HG03457 (cell line): ENCODE results near the gene RRP8.

Experiments
- ATAC-seq: cut with Tn5 transposase; IDR thresholded peaks from one replicate; pipeline ENCODE4 v1.9.1; 2021; ENCODE audit warnings: moderate number of reproducible peaks; ENCODE audit not compliant: unreplicated experiment

Gene RRP8

DNA sequence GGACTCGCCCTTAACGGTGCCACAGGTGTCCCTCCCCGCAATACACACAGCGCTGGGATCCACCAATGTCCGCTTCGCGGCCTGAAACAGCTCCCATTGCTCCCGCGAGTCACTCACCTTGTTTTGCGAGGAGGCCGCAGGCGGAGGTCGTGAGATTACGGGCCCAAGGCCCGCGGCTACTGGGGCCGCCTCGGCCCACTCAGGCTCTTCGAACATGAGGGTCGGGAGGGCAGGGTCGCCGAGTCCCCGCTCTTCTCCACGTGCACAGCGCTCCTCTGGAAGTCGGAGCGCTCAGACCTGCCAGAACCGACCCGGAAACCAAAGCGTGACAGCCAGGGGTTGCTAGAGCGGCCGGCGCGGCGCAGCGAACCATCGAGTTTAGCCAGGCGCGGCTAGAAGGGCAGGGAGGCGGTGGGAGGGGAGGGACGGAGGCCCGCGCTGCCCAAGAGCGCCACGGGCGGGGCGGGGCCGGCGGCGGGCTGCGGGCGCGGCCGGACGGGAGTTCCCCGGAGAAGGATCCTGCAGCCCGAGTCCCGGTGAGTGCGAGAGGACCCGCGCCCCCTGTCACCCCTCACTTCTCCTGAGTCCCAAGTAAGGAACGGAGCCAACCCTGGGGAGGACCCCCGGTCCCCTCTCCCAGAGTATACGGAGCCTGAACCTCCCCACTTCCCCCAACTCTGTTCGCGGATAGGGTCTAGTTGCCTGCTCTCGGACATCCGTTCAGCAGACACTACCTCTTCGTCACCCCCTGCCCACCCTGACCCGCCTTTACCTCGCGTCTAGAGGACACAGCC is at the start of gene RRP8, which contains the start of gene ILK:
Gene RRP8, minus strand, starts transcription at position 330 of the 794 bp plus-strand sequence. Its CDS starts 114 bp downstream, at position 216.
Gene ILK, plus strand, starts transcription at position 488 of the 794 bp plus-strand sequence. CDS start 498 bp downstream, outside the sequence.
- peak; percentile 52 for ATAC-seq

DNA sequence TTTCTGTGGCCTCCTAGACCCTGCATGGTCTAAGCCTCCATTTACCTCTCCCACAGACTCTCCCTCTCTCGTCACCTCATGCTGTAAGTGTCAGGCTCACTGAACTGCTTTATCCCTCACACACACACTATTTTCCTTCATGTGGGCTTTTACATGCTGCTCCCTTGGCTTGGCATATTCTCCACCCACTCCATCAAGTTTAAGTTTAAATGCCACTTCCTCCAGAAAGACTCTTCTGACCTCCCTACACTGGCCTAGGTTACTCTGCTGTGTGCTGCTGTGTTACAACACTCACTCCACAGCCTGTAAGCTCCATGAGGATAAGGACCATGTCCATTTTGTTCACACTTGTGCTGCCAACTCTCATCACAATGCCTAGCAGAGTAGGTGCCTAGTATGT is 49.7 kb upstream of the RRP8 start:
- no peak for ATAC-seq

DNA sequence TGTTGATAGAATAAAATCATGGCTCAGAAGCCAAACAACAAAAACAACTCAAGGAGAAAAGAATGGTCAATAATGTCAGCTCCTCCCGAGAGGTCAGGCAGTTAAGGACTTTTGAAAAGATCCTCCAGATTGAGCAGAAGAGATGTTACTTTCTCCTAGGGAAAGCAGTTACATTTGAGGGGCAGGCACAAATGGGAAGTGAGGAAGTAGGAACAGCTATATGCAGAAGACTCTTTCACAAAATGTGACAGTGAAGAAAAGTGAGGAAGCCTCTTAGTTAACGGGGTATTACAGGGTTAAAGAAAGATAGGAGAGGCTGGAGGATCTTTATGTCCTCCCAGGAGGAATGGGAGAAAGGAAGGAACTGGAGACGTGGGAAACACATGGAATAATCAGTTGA is 48.8 kb upstream of the RRP8 start:
- no peak for ATAC-seq

DNA sequence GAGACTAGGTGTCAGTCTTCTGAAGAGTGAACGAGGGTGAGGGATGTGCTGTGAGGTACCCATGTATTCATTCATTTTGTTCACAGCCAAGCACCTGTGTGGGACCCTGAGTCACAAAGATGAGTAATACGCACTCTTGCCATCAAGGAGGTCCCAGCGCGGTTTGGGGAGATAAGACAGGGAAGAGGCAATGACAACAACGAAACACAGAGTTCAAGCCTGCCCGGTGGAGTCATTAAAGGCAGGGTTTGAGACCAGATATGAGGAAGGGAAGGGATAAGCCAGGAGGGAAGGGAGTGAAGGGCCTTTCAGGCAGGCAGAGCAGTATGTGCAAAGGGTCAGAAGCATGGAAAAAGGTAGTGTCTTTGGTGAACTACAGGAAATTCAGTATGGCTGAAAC is 47.6 kb upstream of the RRP8 start:
- ATAC-seq: no peak

DNA sequence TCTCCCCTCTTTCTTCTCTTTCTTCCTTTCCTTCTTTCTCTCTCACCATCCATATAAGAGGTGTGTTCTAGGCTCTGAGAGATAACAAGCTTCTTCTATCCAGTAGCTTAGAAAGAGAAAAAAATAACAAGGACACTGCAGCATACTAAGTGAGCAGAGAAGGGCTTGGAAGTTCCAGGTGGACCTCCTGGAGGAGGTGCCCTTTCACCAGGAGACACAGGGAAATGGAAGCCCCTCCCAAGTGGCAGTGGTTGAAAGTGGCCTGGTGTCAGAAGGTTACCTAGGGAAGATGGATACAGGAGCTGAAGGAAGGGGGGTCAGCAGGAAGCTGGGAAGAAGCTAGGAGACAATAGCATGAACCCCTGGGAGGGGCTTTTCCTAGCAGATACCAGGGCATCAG is 46.7 kb upstream of the RRP8 start:
- no peak for ATAC-seq

DNA sequence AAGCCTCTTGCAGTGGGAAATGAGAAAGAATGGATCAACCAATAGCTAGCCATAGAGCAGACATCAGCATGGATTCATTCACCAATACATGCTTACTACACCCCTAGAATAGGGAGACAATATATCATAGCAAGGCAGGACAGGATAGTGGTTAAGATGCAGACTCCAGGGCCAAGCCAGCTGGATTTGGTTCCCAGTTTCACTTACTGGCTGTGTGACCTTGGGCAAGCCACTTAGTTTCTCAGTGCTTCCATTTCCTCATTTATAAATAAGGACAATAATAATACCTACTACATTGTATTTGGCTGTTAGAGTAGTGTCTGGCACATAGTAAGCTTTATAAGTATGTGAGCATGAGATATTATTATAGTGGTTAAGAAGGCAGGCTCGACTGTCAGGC is 45.1 kb upstream of the RRP8 start:
- ATAC-seq: no peak

DNA sequence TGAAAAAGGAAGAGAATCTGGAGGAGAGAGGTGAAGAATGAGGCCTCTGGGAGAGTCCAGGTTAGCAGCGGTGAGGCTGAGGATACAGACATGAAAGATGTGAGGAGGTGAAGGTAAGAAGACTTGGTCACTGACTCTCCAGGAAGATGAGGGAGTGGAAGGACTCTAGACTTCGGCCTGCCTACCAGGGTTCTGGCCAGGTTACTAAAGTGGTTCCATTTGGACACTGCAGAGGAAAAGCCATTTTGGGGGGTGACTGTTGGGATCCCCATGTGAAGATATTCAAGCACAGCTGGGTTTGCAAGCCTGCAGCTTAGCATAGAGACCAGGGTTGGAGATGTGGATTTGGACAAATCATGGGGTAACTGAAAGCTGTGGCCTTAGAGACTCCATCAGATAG is 44.4 kb upstream of the RRP8 start:
- no peak for ATAC-seq

DNA sequence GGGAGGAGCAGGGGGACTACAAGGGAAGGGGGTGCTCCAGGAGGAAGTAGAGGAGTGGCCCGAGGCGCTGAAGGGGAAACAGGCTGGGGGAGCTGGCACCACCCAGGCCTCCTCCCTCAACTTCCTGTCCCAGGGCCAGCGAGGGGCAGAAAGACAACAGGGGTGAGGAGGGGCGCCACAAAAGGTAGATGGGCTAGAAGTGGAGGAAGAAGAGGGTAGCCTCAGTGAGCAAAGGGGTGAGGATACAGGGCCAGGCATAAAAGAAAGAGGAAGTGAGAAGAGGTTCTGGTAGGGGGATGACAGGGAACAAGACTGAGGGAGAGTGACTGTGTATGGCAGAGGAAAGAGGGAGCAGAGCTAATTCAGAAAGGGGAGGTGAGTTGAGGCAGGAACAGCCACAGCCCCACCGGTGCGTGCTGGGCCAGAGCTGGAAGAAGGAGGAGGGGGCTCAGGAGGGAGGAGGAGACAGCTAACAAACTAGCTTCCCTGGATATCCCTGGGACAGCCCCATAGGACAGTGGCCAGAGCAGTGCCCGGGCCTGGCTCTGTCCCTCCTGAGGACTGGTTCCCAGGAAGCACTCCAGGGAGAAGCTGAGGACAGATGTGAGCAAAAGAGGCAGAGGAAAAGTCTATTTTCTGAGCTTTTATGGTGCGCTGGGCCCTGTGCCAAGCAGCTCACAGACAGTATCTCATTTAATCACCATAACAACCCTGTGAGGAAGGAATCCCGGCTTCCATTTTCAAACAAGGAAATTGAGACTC is 43.7 kb upstream of the RRP8 start:
- peak; percentile 74 for ATAC-seq

DNA sequence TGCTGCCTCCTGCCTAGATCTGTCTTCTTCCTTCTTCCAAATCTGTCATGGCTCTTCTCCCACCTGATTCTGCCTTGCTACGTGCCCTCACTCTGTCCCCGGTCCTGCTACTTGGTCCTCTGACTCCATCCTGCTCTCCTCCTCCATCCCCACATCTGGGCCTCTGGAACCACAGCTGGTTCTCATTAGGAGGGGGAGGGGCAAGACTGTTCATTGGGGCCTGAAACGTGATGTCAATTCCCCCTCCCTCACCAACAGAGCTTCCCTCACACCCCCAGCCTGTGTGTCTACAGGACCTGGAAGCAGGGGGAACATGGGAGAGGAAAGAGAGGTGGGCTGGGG is 43.1 kb upstream of the RRP8 start:
- no peak for ATAC-seq

DNA sequence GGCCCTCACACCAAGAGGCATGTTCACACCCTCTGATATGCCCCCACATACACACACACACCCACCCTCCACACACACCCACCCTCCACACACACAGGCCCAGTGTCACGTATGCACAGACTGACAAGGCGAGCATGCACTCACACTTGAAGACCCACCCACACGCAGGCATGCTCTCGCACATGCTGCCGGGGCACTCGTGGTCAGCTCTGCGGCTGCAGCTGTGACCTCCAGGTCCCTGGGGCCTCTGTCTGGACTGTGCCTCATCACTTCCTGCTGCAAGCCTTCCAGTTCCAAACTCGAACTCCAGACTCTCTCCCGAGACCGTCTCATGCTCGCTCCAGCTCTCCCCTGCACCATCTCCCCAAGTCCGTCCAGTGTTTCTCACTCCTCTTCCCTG is 42.7 kb upstream of the RRP8 start:
- ATAC-seq: no peak

DNA sequence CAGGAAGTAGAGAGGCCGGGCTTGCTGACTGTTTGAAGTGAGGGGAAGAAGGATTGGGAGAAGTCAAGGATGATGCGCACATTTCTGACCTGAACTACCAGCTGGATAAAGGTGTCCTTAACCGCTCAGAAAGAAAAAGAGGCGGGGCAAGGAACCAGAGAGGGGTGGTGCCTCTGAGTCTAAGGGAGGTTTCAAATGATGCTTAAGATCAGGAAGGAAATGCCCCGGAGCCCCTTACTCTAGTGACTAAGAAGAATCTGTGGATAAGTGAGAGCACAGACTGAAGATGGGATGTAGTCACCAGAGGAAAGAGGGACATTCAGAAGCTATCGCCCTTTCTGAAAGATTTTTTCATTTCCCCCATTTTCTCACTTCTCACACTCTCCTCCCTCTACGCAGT is 39.5 kb upstream of the RRP8 start:
- ATAC-seq: no peak

DNA sequence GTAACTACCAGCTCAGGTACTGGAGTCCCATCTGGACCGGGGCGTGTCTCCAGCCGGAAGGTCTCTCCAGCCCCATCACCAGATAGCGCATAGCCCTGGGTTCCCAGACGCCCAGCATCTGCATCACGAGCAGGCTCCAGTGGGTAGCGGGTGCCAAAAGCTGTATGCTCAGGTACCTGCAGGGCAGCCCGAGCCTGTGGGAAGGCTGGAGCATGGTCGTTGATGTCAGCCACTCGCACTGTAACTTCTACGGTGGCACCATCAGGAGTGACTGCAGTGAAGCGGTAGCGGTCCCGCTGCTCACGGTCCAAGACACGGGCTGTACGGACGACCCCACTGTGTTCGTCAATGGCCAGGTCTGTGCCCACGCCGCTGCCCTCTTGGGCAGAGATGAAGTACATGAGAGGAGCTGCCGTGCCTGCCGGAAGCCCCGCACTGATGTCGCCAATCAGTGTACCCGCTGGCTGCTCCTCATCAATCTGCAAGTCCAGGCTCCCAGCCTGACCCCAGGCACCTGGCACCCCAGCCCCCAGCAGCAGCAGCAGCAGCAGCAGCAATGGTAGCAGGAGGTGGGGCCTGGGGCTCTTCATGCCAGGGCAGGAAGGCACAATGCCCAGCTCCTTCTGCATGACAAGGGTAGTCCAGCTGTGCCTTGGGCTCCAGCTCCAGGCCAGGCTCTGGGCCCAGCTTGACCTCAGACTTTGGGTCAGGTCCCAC is 37.7 kb upstream of the RRP8 start:
- no peak for ATAC-seq

DNA sequence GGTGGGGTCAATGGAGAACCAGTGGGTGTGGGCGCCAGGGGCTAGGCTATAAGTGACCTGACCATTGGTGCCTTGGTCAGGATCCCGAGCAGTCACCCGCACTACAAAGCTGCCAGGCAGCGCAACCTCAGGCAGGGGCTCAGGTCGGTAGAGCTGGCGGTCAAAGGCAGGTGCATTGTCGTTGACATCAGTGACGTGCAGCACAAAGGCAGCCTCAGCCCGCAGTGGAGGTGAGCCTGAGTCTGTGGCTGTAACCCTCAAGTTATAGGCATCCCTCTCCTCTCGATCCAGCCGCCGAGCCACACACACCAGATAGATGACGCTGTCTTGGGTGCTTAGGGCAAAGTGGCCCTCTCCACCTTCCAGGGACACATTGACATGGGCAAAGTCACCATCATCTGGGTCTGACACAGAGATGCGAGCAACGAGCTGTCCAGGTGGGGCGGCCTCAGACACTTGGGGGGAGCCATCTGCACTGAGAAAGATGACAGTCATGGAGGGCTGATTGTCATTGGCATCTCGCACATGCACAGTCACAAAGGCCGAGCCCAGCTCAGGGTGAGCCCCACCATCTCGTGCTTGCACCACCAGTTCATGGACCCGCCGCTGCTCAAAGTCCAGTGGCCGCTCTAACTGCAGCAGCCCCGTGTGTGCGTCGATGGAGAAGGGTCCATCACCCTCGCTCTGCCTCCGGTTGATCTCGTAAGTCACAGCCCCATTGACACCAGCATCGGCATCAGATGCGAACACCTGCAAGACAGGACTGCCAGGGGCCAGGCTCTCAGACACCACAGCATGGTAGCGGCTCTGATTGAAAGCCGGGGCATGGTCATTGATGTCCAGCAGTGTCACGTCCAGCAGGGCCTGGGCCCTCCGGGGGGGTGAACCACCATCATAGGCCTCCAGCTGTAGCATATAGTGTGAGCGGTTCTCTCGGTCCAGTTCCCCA is 36.9 kb upstream of the RRP8 start:
- no peak for ATAC-seq

DNA sequence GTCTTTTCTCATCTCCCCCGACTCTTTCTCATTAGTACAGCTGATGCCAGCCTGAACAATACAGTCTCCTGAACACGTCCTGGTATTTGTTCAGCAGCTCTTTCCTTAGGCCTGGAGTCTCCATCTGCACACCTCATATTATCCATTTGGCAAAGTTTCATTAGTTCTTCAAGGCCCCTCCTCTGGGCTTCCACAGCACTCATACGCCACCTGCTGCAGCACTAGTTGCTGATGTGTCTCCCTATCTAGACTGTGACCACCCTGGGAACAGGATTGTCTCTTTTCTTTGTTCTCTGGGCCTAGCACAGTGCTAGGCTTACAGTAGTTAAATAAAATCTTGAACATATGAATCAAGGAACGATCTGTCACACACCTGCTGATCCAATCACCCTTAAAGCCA is 35.0 kb upstream of the RRP8 start:
- no peak for ATAC-seq

DNA sequence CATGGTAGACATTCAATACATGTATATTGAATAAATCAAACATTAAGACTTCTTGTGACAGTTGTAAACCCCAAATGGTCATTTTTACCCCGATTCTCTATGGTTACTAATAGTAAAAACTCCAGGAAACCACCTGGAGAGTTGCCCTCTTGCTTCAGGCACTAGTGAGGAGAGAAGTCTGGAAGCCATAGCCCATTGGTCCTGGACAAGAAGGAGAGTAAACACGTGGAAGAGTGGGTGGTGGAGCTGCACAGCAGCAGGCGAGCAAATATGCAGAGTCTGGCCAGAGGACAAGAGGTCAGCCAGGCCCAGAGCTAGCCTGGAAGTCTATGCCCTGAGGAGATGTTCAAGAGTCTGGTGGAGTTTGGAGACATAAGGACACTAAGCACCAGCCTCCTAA is 34.5 kb upstream of the RRP8 start:
- no peak for ATAC-seq

DNA sequence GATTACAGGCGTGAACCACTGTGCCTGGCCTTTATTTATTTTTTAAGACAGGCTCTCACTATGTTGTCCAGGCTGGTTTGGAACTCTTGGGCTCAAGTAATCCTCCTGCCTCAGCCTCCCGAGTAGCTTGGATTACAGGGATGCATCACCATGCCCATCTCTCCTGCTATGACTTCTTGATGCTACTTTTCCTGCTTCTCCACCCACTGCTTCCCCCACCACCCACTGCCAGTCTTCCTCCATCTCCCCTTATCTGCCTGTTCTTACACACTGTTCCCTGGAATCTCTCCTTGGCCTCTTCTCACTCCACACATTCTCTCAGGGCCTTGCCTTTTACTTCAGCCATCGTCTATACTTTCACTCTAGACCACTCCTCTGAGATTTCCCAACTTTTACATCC is 33.1 kb upstream of the RRP8 start:
- ATAC-seq: no peak

DNA sequence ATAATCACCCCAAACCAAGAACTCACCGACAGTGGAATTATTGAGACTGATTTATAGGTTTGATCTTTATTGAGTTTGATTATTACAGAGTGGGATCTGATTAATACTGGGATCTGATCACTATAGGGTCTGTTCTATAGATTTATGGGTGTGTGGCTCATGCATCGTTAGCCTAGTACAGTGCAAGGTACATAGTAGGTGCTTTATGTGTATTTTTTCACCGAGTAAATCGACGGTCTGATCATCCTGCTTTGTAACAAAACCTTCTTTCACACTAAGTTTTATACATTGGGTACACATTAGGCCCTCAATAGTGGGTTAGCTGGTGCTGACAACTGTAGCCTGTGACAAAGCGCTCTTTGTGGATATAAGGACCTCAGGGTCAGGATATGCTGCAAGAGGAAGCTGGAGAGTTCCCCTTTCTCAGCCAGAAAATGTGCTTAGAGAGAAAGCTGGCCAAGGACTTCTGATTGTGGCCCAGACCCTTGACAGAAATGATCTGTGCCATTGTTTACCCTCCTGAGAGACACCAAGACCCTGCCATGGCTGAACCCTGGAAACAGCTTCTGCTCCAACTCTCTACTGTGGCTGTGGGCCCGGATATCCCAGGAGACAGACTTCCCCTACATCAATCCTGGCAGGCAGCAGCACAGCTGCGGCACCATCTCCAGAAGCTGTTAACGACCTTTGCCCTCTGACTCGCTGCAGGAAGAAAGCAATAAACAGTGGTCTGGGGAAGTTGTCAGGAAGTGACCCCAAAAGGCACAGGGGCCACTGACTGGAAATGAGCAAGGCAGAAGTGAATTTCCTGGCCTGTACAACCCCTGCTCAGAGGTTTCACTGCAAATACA is 31.9 kb upstream of the RRP8 start:
- no peak for ATAC-seq

DNA sequence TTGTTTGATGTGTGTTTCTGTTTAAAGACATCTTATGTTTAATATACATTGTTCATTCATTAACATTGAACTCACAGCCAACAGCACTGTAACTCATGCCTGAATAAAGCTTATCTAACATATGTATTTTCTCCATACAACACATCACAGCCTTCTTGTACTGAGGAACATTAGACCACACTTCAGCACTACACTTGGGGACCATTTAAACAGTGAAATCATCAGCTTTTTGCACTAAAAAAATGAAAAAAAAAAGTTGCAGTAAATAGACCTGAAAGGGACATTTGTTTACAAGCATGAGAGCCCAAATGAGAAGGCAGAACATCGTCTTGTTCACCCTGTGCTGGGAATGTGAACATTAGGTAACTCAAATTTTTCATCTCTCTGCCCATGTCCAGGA is 31.1 kb upstream of the RRP8 start:
- no peak for ATAC-seq
